DOHH2 (cell line): ENCODE data around the gene CNTN5.

ENCODE experiments used
- H3F3A ChIP-seq: fragments of 200-600 bp; sonication (generic), shearing (Covaris generic); 2 replicates; pipeline ENCODE4 v1.6.0; 2016; ENCODE audit warnings: antibody characterized with exemption, mild to moderate bottlenecking; ENCODE audit not compliant: control insufficient read depth, insufficient read depth
- H3K27ac ChIP-seq: fragments of 200-600 bp; sonication (generic); 2 replicates; pipeline ENCODE4 v1.5.1; 2014; ENCODE audit warnings: low read depth, mild to moderate bottlenecking, low read length, moderate library complexity
- H3K27me3 ChIP-seq: fragments of 200-600 bp; sonication (generic); 2 replicates; pipeline ENCODE4 v1.6.1; 2014; ENCODE audit warnings: mild to moderate bottlenecking, low read length, mixed read lengths; ENCODE audit not compliant: control insufficient read depth
- H3K36me3 ChIP-seq: fragments of 200-600 bp; sonication (generic); 2 replicates; pipeline ENCODE4 v1.6.1; 2014; ENCODE audit warnings: mild to moderate bottlenecking, low read length, moderate library complexity, mixed read lengths; ENCODE audit not compliant: control insufficient read depth
- H3K4me1 ChIP-seq: fragments of 200-600 bp; sonication (generic); 2 replicates; pipeline ENCODE4 v1.6.1; 2014; ENCODE audit warnings: mild to moderate bottlenecking, low read length, mixed read lengths; ENCODE audit not compliant: control insufficient read depth
- H3K4me2 ChIP-seq: fragments of 200-600 bp; sonication (generic); 2 replicates; pipeline ENCODE4 v1.6.0; 2014; ENCODE audit warnings: mild to moderate bottlenecking, low read length, moderate library complexity
- H3K4me3 ChIP-seq: fragments of 200-600 bp; sonication (generic); 2 replicates; pipeline ENCODE4 v1.5.1; 2014; ENCODE audit warnings: mild to moderate bottlenecking, low read length, mixed read lengths
- H3K79me2 ChIP-seq: fragments of 200-600 bp; sonication (generic); 2 replicates; pipeline ENCODE4 v1.6.1; 2014; ENCODE audit warnings: mild to moderate bottlenecking, low read length, mixed read lengths; ENCODE audit not compliant: control insufficient read depth
- H3K9me2 ChIP-seq: fragments of 200-600 bp; sonication (generic); replicated peaks from 2 replicates; pipeline ENCODE4 v1.6.1; 2014; ENCODE audit warnings: mild to moderate bottlenecking, low read length, mixed read lengths; ENCODE audit not compliant: control insufficient read depth
- H3K9me3 ChIP-seq: fragments of 200-600 bp; sonication (generic); 2 replicates; pipeline ENCODE4 v1.6.1; 2014; ENCODE audit warnings: antibody characterized with exemption, low read length, mixed read lengths; ENCODE audit not compliant: control insufficient read depth, insufficient read depth
- H4K20me1 ChIP-seq: fragments of 200-600 bp; sonication (generic); 2 replicates; pipeline ENCODE4 v1.6.0; 2014; ENCODE audit warnings: low read depth, mild to moderate bottlenecking, antibody characterized with exemption, low read length, moderate library complexity; ENCODE audit not compliant: control insufficient read depth, insufficient read depth
- CTCF ChIP-seq: fragments of 200-600 bp; sonication (generic); IDR thresholded peaks from one replicate; pipeline ENCODE4 v1.5.1; 2014; ENCODE audit warnings: antibody characterized with exemption, mild to moderate bottlenecking, low read depth, low read length; ENCODE audit not compliant: poor library complexity, severe bottlenecking
- EZH2phosphoT487 ChIP-seq: fragments of 200-600 bp; sonication (generic); IDR thresholded peaks from 2 replicates; pipeline ENCODE4 v1.6.1; 2017; ENCODE audit warnings: borderline replicate concordance, mild to moderate bottlenecking, antibody characterized with exemption, low read length, moderate library complexity, mixed read lengths

CNTN5 gene

GRCh38 chr11:99160447-99160846 is 139.7 kb downstream of the CNTN5 start:
- Histone ChIP-seq H3K4me3 (no peak overlapping the region), H3K27me3 (no peaks in the 10 kb centered on the region), H3K9me3 (no peaks in the 10 kb centered on the region), H3K79me2 (no peaks in the 10 kb centered on the region), H3K4me2 (no peak overlapping the region), H3K9me2 (no peaks in the 10 kb centered on the region), H3K36me3 (no peaks in the 10 kb centered on the region), H3F3A (no peaks in the 10 kb centered on the region), H3K27ac (no peak overlapping the region), H3K4me1 (no peaks in the 10 kb centered on the region), H4K20me1 (no peaks in the 10 kb centered on the region)
- no peak for TF ChIP-seq EZH2phosphoT487
- no peak for TF ChIP-seq CTCF

GRCh38 chr11:99162819-99163218 is 142.1 kb downstream of the CNTN5 start:
- Histone ChIP-seq H3K27ac (no peak overlapping the region), H3K27me3 (no peaks in the 10 kb centered on the region), H3K4me3 (no peak overlapping the region), H3K9me2 (no peaks in the 10 kb centered on the region), H3K4me2 (no peak overlapping the region), H4K20me1 (no peaks in the 10 kb centered on the region), H3F3A (no peaks in the 10 kb centered on the region), H3K79me2 (no peaks in the 10 kb centered on the region), H3K36me3 (no peaks in the 10 kb centered on the region), H3K4me1 (no peaks in the 10 kb centered on the region), H3K9me3 (no peaks in the 10 kb centered on the region)
- TF ChIP-seq EZH2phosphoT487, result no peak
- no peak for TF ChIP-seq CTCF

GRCh38 chr11:99170591-99170990 is 149.8 kb downstream of the CNTN5 start:
- Histone ChIP-seq H4K20me1 (no peaks in the 10 kb centered on the region), H3K36me3 (no peaks in the 10 kb centered on the region), H3K4me2 (no peak overlapping the region), H3K4me1 (no peaks in the 10 kb centered on the region), H3K27ac (no peak overlapping the region), H3K9me2 (no peaks in the 10 kb centered on the region), H3K9me3 (no peaks in the 10 kb centered on the region), H3F3A (no peaks in the 10 kb centered on the region), H3K27me3 (no peaks in the 10 kb centered on the region), H3K4me3 (no peak overlapping the region), H3K79me2 (no peaks in the 10 kb centered on the region)
- TF ChIP-seq CTCF (no peak), EZH2phosphoT487 (no peak)

GRCh38 chr11:99171330-99171729 is 150.6 kb downstream of the CNTN5 start:
- no peak overlapping the region for H3K4me2 ChIP-seq
- H3K36me3 ChIP-seq, result no peaks in the 10 kb centered on the region
- no peak for TF ChIP-seq EZH2phosphoT487
- H3K27me3 ChIP-seq, result no peaks in the 10 kb centered on the region
- no peaks in the 10 kb centered on the region for H3K79me2 ChIP-seq
- H3F3A ChIP-seq, result no peaks in the 10 kb centered on the region
- H3K4me3 ChIP-seq, result no peak overlapping the region
- no peaks in the 10 kb centered on the region for H3K4me1 ChIP-seq
- H3K9me2 ChIP-seq, result no peaks in the 10 kb centered on the region
- no peak overlapping the region for H3K27ac ChIP-seq
- H3K9me3 ChIP-seq, result no peaks in the 10 kb centered on the region
- H4K20me1 ChIP-seq, result no peaks in the 10 kb centered on the region
